Bronchial epithelial cell (primary cell): ENCODE data around the gene ZNF367. TPM values are rescaled to one million over a fixed set of nuclear protein-coding genes. Genes with fewer than 3 reads are reported as not detected.

Experiments
- DNase-seq: peaks from one replicate; pipeline ENCODE4 v3.0.0-alpha.2; 2010; ENCODE audit warnings: low read depth
- FAIRE-seq: peaks from 2 replicates; lab custom pipeline; 2011; peaks lifted over from hg19 to GRCh38; lab: Jason Lieb, UNC
- H3K27me3 ChIP-seq: 2 replicates; pipeline ENCODE4 v1.5.1; 2011; ENCODE audit warnings: low read length; ENCODE audit not compliant: control insufficient read depth, insufficient read depth
- H3K36me3 ChIP-seq: 2 replicates; pipeline ENCODE4 v1.5.1; 2011; ENCODE audit warnings: low read length; ENCODE audit not compliant: control insufficient read depth, insufficient read depth
- H3K4me3 ChIP-seq: 2 replicates; pipeline ENCODE4 v1.5.1; 2011; ENCODE audit warnings: mild to moderate bottlenecking, low read depth, low read length, control low read depth
- total RNA-seq: library from RNA; depleted of rRNA; stranded (reverse); fragments of >200 nt; gene quantifications from 2 replicates; pipeline ENCODE4 v1.2.1, GENCODE V29; 2014
- TF ChIP-seq, protein P1 (sequence below): IDR thresholded peaks from 2 replicates; pipeline ENCODE4 v1.5.1; 2011; ENCODE audit warnings: mild to moderate bottlenecking, moderate library complexity, low read length, control low read depth, inconsistent platforms; ENCODE audit not compliant: insufficient read depth, severe bottlenecking

ZNF367 gene
- total RNA-seq, 1 donor from 2014 or later, result 0.26 TPM

DNA sequence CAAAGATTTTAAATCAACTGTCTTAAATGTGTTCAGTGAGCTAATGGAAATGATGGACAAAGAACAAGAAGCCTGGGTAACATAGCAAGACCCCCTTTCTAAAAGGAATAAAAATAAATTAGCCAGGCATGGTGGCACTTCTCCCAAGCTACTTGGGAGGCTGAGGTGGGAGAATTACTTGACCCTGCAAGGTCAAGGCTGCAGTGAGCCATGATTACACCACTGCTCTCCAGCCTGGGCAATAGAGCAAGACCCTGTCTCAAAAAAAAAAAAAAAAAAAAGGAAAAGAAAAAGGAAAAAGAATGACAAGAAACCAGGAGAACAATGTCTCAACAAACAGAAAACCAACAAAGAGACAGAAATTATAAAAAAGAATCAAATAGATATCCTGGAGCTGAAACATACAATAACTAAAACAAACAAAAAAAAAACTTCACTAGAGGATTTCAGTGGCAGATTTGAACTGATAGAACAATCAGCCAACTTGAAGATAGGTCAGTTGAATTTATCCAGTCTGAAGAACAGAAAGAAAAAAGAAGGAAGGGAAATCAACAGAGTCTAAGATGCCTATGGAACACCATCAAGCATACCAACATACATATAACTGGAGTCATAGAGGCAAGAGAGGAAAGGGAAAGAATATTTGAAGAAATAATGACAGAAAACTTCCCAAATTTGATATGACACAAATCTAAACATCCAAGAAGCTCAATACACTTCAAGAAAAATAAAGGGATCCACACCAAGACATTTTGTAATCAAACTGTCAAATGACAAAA lies 17.8 kb downstream of the ZNF367 start:
- Histone ChIP-seq H3K27me3 (no peaks in the 10 kb centered on the region), H3K4me3 (no peak overlapping the region), H3K36me3 (no peaks in the 10 kb centered on the region)
- DNase-seq, result no peak
- TF ChIP-seq, protein P1, sequence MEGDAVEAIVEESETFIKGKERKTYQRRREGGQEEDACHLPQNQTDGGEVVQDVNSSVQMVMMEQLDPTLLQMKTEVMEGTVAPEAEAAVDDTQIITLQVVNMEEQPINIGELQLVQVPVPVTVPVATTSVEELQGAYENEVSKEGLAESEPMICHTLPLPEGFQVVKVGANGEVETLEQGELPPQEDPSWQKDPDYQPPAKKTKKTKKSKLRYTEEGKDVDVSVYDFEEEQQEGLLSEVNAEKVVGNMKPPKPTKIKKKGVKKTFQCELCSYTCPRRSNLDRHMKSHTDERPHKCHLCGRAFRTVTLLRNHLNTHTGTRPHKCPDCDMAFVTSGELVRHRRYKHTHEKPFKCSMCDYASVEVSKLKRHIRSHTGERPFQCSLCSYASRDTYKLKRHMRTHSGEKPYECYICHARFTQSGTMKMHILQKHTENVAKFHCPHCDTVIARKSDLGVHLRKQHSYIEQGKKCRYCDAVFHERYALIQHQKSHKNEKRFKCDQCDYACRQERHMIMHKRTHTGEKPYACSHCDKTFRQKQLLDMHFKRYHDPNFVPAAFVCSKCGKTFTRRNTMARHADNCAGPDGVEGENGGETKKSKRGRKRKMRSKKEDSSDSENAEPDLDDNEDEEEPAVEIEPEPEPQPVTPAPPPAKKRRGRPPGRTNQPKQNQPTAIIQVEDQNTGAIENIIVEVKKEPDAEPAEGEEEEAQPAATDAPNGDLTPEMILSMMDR, result no peak
- no peak for FAIRE-seq

DNA sequence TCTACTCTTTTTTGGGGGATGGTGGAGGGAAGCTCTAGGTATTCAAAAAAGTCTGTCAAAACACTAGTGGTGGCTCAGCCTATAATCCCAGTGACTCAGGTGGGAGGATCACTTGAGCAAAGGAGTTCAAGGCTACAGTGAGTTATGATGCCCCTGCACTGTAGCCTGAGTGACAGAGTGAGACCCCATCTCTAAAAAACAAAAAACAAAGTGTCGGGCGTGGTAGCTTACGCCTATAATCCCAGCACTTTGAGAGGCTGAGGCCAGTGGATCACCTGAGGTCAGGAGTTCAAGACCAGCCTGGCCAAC lies 18.9 kb downstream of the ZNF367 start:
- TF ChIP-seq, protein P1, result no peak
- Histone ChIP-seq H3K27me3 (no peaks in the 10 kb centered on the region), H3K4me3 (no peak overlapping the region), H3K36me3 (no peaks in the 10 kb centered on the region)
- FAIRE-seq, result no peak
- no peak for DNase-seq

DNA sequence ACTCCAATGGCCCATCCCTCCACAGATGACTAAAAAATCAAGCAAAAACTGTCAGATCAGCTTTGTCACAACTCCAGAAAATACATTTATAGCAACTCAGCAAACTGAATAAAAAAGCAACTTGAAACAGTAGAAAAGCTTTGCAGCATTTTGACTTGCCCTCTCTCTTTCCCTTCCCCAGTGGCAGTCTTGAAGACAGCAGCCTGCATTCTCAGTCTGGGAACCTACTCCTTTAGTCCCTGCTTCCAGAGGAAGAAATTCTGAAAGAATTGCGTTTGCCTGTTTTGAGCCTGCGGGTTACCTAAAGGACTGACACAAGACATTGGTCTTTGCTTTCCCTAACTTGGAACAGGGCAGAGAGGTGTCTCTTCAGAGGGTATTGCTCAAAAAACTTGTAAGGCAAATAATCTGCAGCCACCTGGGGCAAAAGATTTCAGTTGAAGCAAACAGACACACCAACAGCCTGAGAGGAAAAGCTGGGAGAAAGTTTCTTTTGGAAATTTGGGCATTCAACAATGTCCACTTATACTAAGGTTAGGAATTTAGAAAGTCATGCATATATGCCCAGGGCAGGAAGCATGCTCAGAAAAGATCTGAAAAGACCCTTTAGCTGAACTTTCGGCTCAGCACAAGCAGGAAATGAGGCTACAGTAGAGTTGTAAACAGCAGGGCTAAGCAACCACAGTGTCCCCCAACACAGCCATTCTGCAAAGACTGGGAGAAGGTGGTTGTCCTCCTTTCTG lies 19.4 kb downstream of the ZNF367 start:
- Histone ChIP-seq H3K36me3 (no peaks in the 10 kb centered on the region), H3K27me3 (no peaks in the 10 kb centered on the region), H3K4me3 (no peak overlapping the region)
- TF ChIP-seq, protein P1, result no peak
- FAIRE-seq, result no peak
- no peak for DNase-seq

DNA sequence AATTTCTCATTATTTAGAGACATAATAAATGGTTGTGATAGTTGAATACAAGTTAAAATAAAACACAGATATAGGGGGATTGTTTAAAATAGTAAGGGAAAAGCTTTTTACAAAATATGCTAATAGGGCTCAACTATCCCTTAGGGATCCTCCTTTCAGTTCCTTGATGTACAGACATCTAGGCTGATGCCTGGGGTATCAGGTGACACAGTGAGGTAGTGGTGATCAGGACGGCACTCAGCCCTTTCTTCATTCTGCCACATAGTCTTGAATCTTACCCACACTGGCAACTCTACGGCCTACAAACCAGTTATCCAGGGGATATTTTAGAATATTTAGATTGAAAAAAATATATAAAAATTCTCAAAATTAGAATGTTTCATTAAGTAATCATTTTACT lies 22.2 kb downstream of the ZNF367 start:
- no peak overlapping the region for H3K4me3 ChIP-seq
- TF ChIP-seq, protein P1, result no peak
- H3K36me3 ChIP-seq, result no peaks in the 10 kb centered on the region
- no peaks in the 10 kb centered on the region for H3K27me3 ChIP-seq
- no peak for DNase-seq
- FAIRE-seq, result no peak

- TF ChIP-seq, protein P1, result no peak
- no peak for DNase-seq
- Histone ChIP-seq H3K27me3 (no peaks in the 10 kb centered on the region), H3K36me3 (no peaks in the 10 kb centered on the region), H3K4me3 (no peak overlapping the region)
- FAIRE-seq, result no peak
Measured at GRCh38 chr9:96394832-96395496, 23.2 kb downstream of the ZNF367 start.
